Adrenal gland (tissue), 5 donors: ENCODE results near the gene RCL1.

Experiments used
- POLR2A ChIP-seq, 2 donors: fragments of 450-650 bp; IDR thresholded peaks; one replicate each; pipeline ENCODE4 v1.6.1; 2017; ENCODE audit warnings: antibody characterized with exemption in 2 of 2, mild to moderate bottlenecking in 2 of 2, moderate library complexity in 1 of 2
- TF ChIP-seq, protein P1 (sequence below), 6 experiments: fragments of 450-650 bp in 4 of 6; fragments of 200-600 bp in 2 of 6; sonication (generic) in 1 of 6; IDR thresholded peaks; 1 replicate in 5 of 6; 2 replicates in 1 of 6; pipeline versions ENCODE4 v1.5.1 to v1.8.0; 2016 to 2021; ENCODE audit warnings: antibody characterized with exemption in 6 of 6, mild to moderate bottlenecking in 2 of 6, moderate library complexity in 1 of 6
- donor health status: DM: no; HTN: no; CAD: no.

DNA sequence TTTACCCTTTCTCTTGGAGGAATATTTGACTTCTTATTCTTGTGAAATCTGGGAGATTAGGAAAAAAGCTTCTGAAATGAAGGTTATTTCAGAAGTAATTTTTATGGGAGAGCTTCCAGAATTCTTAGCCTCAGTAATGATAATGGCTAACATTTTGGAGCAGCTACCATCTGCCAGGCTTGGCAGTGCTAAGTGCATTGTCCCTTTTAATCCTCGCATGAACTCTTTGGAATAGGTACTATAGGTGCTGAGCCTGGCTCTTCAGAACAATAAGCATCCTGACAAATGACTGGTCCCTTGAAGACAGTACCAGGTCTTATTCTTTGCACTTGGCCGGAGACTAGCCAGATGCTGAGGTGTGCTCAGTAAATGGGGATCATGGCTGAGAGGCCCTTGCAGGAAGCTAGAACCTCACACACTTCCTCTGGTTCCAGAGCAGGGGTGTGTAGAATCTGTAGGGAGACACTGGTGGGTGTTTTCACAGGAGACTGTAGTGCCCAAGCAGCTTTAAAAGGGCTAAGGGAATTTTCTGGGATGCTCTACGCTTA is 90.7 kb downstream of the RCL1 start:
- TF ChIP-seq, protein P1, sequence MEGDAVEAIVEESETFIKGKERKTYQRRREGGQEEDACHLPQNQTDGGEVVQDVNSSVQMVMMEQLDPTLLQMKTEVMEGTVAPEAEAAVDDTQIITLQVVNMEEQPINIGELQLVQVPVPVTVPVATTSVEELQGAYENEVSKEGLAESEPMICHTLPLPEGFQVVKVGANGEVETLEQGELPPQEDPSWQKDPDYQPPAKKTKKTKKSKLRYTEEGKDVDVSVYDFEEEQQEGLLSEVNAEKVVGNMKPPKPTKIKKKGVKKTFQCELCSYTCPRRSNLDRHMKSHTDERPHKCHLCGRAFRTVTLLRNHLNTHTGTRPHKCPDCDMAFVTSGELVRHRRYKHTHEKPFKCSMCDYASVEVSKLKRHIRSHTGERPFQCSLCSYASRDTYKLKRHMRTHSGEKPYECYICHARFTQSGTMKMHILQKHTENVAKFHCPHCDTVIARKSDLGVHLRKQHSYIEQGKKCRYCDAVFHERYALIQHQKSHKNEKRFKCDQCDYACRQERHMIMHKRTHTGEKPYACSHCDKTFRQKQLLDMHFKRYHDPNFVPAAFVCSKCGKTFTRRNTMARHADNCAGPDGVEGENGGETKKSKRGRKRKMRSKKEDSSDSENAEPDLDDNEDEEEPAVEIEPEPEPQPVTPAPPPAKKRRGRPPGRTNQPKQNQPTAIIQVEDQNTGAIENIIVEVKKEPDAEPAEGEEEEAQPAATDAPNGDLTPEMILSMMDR (IDR thresholded peaks at IDR 0.05): no peak
- no peak for TF ChIP-seq POLR2A (IDR thresholded peaks at IDR 0.05)
